Neutrophil (primary cell): Measurements from ENCODE around the gene CRABP1.

Experiments used
- H3K27ac ChIP-seq: fragments of 200-600 bp; sonication (generic); 2 replicates; pipeline ENCODE4 v1.5.1; 2016; ENCODE audit warnings: mild to moderate bottlenecking, moderate library complexity
- H3K27me3 ChIP-seq: fragments of 200-600 bp; sonication (generic); 2 replicates; pipeline ENCODE4 v1.6.0; 2016; ENCODE audit warnings: mild to moderate bottlenecking
- H3K36me3 ChIP-seq: fragments of 200-600 bp; sonication (generic); 2 replicates; pipeline ENCODE4 v1.5.1; 2017
- H3K4me1 ChIP-seq, 2 experiments: fragments of 200-600 bp in 1 of 2; sonication (generic) in 1 of 2; 1 replicate in 1 of 2; 2 replicates in 1 of 2; pipeline versions ENCODE4 v1.5.1 to v1.6.1; 2013 to 2016; ENCODE audit warnings: low read depth in 1 of 2, low read length in 1 of 2, mild to moderate bottlenecking in 1 of 2, moderate library complexity in 1 of 2; ENCODE audit not compliant: control insufficient read depth in 1 of 2, insufficient read depth in 1 of 2
- H3K4me3 ChIP-seq, 2 experiments: fragments of 200-600 bp in 1 of 2; sonication (generic) in 1 of 2; 1 replicate in 1 of 2; 2 replicates in 1 of 2; pipeline ENCODE4 v1.5.1; 2013 to 2016; ENCODE audit warnings: low read depth in 1 of 2, low read length in 1 of 2, mild to moderate bottlenecking in 1 of 2, moderate library complexity in 1 of 2
- H3K9me3 ChIP-seq: fragments of 200-600 bp; sonication (generic); 2 replicates; pipeline ENCODE4 v1.5.1; 2016
- TF ChIP-seq, protein P1 (sequence below): fragments of 200-600 bp; sonication (generic); IDR thresholded peaks from 2 replicates; pipeline ENCODE4 v1.5.1; 2016; ENCODE audit warnings: antibody characterized with exemption

CRABP1 gene

DNA sequence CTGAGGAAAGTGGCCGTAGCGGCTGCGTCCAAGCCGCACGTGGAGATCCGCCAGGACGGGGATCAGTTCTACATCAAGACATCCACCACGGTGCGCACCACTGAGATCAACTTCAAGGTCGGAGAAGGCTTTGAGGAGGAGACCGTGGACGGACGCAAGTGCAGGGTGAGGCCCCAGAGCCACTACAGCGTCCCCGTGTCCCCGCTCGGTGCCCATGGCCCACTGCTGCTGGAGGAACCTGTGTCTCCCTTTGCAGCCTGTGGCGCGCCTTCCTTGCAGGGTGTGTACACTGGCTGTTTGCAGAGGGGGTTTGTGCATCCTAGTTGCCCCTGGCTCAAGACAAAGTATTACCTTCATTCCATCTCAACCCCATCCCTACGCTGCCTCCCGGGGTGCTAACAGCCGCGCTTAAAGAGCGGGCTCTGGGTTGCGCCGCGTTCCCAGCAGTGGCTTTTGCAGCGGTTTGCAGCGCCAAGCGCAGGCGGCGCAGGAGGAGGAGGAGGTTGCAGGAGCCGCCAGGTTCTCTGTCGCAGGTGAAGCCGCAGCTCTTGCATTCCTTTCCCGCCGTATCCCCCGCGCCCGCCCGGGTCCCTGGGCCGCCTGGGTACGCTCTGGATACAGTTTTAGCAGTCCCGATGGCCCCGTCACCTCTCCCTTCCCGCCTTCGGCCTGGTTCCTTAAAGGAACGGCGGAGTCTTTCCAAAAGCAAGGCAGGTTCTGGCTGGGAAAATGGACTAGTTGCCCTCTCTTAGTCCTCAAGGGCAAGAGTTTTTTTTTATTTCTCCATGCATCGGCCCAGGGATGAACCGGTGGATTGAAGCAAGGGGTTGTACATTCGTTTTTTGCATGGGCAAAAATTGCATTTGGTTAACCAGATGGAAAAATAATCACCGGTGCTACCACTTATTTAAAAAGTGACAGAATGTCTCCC, 1.2 kb downstream of the CRABP1 start:
- no peak overlapping the region for H3K4me3 ChIP-seq
- TF ChIP-seq, protein P1, sequence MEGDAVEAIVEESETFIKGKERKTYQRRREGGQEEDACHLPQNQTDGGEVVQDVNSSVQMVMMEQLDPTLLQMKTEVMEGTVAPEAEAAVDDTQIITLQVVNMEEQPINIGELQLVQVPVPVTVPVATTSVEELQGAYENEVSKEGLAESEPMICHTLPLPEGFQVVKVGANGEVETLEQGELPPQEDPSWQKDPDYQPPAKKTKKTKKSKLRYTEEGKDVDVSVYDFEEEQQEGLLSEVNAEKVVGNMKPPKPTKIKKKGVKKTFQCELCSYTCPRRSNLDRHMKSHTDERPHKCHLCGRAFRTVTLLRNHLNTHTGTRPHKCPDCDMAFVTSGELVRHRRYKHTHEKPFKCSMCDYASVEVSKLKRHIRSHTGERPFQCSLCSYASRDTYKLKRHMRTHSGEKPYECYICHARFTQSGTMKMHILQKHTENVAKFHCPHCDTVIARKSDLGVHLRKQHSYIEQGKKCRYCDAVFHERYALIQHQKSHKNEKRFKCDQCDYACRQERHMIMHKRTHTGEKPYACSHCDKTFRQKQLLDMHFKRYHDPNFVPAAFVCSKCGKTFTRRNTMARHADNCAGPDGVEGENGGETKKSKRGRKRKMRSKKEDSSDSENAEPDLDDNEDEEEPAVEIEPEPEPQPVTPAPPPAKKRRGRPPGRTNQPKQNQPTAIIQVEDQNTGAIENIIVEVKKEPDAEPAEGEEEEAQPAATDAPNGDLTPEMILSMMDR = no peak
- H3K27me3 ChIP-seq = peaks cover 97% of the 10 kb centered on the region
- H3K9me3 ChIP-seq = no peaks in the 10 kb centered on the region
- no peaks in the 10 kb centered on the region for H3K36me3 ChIP-seq
- H3K27ac ChIP-seq = no peak overlapping the region
- H3K4me1 ChIP-seq = peaks cover 6% of the 10 kb centered on the region in 2 experiments

DNA sequence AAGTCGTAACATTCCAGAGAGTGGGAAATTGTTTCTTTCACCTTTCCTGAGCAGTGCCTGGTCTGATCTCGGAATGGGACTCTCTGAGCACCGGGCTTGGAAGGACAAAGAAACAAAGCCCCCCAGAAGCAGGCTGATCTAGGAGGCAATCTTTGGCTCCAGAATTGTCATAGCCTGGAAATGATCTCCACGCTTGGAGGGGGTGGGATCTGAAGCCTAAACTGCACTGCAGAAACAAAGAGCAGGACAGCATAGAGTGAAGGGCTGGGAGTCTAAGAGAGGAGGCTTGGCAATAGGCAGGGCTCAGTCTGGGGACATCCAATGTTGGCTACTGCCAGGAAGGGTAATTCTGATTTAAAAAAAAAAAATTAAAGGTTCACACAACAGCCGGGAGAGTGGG, 1.9 kb downstream of the CRABP1 start:
- Histone ChIP-seq H3K4me1 (peaks cover 6% of the 10 kb centered on the region in 2 experiments), H3K27ac (no peak overlapping the region), H3K36me3 (no peaks in the 10 kb centered on the region), H3K27me3 (peaks cover 90% of the 10 kb centered on the region), H3K4me3 (no peak overlapping the region), H3K9me3 (no peaks in the 10 kb centered on the region)
- TF ChIP-seq, protein P1 = no peak

DNA sequence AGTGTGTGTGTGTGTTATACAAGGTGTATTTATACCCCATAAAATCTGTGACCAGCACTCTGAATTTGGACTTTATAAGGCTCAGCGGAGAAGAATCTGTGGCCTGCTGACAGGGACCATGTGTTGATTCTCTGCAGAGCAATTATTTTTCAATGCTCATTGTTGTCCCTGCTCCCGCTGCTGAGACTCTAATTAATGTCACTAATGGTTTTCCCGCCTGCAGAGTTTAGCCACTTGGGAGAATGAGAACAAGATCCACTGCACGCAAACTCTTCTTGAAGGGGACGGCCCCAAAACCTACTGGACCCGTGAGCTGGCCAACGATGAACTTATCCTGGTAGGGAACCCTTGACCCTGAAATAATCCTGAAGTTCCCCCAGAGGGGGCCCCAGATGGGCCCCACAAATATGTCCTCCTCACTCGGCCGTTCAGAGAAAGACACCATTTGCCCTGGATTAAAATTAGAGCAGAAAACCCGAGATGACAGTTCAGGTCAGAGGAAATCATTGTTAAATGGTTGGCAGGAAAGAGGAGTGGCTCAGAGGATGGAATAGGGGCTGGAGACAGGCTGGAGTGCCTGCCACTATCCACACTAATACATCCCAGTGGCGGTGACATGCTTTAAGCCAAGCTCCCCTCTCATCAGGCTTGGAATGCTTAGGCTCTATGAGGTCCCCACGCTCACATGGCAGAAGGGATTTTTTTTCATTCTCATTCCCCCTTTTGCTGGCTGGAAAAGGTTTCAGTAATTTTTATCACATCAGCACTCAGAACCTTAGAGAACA, 3.3 kb downstream of the CRABP1 start:
- Histone ChIP-seq H3K4me3 (no peak overlapping the region), H3K36me3 (no peaks in the 10 kb centered on the region), H3K9me3 (no peaks in the 10 kb centered on the region), H3K4me1 (peaks cover 6% of the 10 kb centered on the region in 2 experiments), H3K27ac (no peak overlapping the region), H3K27me3 (peaks cover 76% of the 10 kb centered on the region)
- TF ChIP-seq, protein P1 = no peak

DNA sequence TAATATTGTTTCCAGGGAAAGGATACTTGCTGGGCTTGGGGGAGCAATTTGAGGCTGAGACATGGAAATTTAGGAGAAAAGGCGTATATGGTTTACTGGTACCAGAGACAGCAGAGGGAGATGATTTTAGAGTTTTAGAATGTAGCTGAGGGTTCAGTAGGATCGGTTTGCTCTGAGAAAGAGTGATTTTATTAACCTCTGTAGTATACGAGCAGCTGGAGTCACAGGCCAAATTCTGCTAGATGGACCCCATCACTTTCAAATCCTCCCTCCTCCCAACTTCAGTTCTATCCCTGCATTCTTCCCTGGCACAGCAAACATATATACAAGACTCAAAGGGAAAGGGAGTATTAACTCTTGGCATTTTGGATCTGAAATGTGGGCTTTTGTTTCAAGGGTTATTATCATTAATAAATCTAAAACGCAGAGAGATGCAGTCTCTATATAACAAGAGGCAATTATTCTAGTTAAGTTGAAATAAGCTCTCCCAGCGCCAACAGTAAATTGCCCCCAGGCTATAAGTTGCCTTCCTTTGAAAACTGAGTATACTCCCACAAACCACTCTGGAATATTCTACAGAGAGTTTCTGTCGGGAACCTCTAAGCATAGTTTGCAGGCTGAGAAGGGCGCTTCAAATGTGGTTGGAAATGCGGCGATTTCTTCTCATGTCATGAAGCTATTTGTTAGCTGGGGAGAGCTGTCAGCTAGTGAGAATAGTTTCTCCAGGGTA, 5.4 kb downstream of the CRABP1 start:
- TF ChIP-seq, protein P1 = no peak

More for the DNA sequence above, 5.4 kb downstream of the CRABP1 start:
- H3K27ac ChIP-seq = no peak overlapping the region
- peaks cover 55% of the 10 kb centered on the region for H3K27me3 ChIP-seq
- no peaks in the 10 kb centered on the region for H3K36me3 ChIP-seq
- H3K4me3 ChIP-seq = no peak overlapping the region
- H3K9me3 ChIP-seq = no peaks in the 10 kb centered on the region
- H3K4me1 ChIP-seq = peaks cover 0 to 3% of the 10 kb centered on the region in 2 experiments
